Stimulated activated CD4-positive, alpha-beta T cell treated with anti-CD3 and anti-CD28 coated beads, Interleukin-4, amount 100 ng/mL, for 1 hour (primary cell): Measurements from ENCODE around the gene PAQR5.

ENCODE experiments used
- DNase-seq: peaks from one replicate; pipeline ENCODE4 v3.0.0-alpha.2; 2020

PAQR5 gene

GRCh38 chr15:69394556-69395282 lies 96.0 kb downstream of the PAQR5 start:
- DNase-seq = peak; percentile 89

DNA sequence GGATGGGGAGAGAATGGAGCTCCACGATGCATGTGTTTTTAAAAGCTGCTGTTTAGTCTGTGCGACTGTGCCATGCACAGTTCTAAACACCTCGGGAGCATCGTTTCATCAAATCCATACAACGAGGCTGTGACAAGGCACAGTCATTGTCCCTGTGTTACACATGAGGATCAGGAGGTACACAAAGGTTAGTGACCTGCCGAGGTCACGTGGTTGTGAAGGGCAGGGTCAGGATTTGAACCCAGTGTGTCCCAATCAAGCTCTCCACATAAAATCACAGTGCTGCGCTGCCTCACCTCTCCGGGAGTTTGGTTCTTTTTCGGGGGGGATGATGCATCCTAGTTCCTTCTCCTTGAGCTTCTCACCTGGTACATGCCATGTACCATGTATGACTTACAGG lies 96.7 kb downstream of the PAQR5 start:
- no peak for DNase-seq

GRCh38 chr15:69395991-69396390 lies 97.3 kb downstream of the PAQR5 start:
- no peak for DNase-seq

DNA sequence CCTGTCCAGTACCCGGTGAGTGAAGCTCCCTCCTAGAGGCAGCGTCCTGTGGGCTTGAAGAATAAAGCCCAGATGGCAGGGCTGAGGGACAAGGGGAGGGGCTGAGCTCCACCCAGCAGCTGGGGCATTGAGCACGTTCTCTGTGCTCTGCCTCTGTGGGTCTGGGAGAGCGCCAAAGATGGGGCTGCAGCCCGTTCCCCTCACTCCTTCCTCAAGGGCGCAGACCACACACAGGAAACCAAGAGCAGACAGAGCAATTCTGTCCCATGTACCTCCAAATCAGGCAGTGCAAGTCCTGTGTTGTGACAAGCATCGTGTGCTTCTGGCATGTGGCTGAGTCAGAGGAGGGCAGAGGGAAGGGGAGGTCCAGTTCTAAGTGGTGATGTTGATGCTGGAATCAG lies 99.8 kb downstream of the PAQR5 start:
- DNase-seq = no peak

DNA sequence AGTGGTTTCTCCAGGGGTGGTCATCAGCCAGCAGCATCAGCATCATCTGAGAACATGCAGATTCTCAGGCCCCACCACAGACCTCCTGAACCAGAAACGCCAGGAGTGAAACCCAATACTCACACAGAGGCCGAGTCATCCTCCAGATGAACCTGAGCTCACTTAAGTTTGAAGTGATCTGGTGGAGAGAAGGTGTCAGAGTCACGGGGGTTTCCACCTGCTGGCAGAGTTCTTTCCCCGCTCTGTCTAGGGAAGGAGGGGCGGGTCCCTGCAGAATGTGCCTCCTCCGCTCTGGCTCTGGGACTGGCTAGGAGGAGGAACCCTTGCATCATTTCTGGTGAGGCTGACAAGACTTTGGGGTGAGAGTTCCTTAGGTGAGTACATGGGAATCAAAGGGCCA lies 102.1 kb downstream of the PAQR5 start:
- DNase-seq = peak; percentile 21

DNA sequence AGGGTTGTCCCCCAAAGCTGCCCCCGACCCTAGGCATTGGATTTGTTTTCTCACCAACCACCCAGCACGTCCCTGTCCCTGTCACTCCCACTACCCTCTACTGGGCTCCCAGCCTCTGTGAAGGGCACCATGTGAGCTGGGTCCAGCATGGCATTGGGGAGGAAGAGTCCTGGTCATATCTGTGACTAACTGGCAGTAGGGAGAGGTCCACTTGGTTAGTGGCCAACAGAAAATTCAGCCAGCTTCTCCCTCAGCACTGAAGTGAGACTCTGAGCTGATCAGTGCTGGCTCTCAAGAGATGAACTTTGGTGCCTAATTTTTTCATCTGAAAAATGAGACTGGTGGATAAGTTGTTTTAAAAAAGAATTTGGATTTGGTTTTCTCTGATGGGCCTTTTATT lies 104.1 kb downstream of the PAQR5 start:
- no peak for DNase-seq

DNA sequence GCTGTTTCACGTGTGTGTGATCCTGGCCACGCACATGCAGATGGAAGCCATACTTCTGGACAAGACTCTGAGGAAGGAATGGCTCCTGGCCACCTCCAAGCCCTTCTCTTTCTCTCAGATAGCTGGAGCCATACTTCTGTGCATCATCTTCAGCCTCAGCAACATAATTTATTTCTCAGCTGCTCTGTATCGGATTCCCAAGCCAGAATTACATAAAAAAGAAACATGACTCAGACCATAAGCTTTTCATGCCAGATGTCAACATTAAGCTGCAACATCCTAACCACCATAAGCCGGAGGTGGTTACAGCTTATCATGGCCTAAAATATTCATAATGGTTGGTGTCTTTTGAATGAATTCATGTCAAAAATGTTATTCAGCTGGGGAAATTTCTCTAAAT lies 104.9 kb downstream of the PAQR5 start:
- DNase-seq = no peak

DNA sequence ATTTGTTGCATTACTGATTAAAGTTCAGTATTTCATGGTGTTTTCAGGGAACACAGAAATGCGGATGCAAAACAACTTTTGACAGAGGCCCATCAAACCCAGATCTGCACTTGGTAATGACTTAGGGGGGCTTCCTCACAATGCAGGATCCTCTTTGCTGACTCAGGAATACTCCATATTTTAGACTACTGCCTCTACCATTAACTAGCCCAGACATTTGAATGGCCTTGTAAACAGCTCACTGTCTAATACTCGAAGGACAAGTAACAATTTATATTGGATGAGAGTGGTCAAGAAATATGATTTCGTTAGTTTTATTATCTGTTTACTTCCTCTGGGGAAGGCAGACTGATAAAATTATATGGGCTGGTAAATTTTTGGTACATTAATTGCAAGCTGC lies 106.4 kb downstream of the PAQR5 start:
- DNase-seq = no peak

DNA sequence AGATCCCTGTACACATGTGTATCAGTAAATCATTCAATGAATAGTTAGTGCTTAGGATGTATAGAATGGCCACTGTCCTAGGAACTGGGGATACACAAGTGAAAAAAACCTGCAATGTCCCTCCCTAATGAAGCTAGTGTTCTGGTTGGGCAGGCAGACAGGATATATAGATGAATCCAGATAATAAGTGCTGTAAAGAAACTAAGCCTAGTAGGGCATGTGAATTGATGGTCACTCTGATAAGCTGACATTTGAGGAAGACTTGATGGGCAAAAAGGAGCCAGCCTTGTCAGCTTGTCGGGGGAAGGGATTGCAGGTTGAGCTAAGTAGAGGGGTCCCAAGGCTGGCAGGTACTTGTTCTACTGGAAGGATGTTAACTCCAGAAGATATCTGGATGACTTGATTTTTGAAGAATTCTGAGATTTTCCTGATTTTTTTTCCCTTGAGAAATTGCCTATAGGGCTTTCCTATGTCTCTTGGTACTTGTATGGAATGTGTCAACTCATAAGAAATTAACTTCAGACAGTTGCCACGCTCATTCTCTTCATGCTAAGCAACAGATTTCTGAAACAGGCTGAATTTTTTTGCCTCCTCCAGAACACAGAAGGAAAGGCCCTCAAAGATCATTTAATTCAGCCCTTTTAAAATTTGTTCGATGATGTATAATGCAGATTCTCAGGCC lies 109.1 kb downstream of the PAQR5 start:
- DNase-seq = no peak

DNA sequence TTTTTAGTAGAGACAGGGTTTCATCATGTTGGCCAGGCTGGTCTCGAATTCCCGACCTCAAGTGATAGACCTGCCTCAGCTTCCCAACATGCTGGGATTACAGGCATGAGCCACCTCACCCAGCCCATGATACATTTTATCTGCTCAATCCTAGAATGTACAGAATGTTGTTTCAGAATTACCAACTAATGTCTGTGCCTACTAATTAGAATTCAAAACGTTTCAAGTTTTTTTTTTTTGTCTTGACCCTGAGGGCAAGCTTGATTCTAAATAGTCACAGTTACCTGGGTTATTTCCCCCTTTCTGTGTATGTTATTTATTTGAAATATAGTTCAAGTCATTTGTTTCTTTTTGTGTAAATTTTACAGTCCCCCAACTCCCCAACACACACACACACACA lies 110.1 kb downstream of the PAQR5 start:
- DNase-seq = no peak

GRCh38 chr15:69410248-69410874 lies 111.6 kb downstream of the PAQR5 start:
- DNase-seq = peak; percentile 32

DNA sequence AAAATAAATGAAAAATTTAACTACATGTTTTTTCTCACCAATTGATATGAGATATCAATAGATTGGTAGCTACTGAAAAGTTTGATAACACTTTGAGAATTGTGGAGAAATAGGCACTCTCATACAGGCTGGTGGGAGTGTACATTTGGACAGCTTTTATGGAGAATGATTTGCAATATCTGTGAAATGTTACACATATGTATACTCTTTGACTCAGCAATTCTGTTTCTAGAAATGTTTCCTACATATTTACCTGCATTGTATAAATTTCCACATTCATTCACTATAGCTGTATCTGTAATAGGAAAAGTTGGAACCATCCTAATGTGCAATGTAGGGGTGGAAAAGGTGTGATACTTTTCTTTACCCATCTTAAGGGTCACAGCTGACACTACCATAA lies 113.6 kb downstream of the PAQR5 start:
- DNase-seq = no peak

GRCh38 chr15:69412701-69413100 lies 114.0 kb downstream of the PAQR5 start:
- DNase-seq = no peak

DNA sequence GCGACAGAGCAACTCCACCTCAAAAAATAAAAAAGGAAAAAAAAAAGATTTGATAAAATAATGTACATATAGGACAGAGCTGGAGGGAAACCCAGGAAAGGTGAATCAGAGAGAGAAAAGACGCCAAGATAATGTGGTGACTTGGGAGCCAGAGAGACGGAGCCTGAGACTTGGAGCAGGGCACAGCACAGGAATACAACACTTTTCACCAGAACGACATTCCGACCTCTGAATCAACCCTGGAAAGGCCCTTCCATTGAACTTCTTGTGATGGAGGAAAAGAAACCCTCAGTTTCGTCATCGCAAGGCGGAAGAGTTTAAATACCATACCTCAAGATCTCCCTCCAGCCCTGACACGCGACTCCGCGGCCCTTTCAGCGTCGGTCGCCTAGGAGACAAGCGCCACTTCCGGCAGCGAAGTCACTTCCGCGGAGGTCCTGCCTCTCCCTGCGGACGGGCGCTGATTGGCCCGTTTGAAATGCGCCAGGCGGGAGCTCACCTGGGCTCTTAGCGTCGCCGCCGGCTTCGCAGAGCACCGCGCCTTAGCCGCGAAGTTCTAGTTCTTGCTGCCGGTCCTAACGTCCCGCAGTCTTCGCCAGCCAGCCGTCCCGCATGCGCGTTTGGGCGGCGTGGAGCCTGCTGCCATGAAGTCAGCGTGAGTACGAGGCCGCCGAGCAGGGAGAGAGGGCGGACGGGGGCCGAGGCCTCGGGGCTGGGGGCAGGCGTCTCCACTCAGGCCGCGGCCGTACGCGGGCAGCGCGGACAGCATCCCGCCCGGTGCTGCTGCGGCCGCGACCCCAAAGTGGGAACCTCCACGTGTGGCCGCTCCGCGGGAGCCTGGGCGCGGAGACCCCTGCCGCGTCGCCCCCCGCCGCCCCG lies 115.3 kb downstream of the PAQR5 start, which contains the start of gene KIF23:
Gene KIF23 (plus strand): TSS at position 528 of the 879 bp plus-strand sequence. CDS start 117 bp downstream, at position 645.
- peak; percentile 94 for DNase-seq

- no peak for DNase-seq
Measured at GRCh38 chr15:69414701-69415167, 116.0 kb downstream of the PAQR5 start.

GRCh38 chr15:69415381-69415780 lies 116.7 kb downstream of the PAQR5 start:
- DNase-seq = no peak

GRCh38 chr15:69417581-69417980 lies 118.9 kb downstream of the PAQR5 start:
- DNase-seq = no peak

GRCh38 chr15:69421498-69421897 lies 122.8 kb downstream of the PAQR5 start:
- no peak for DNase-seq

GRCh38 chr15:69422336-69422895 lies 123.7 kb downstream of the PAQR5 start:
- DNase-seq = no peak

GRCh38 chr15:69424001-69424400 lies 125.3 kb downstream of the PAQR5 start:
- DNase-seq = no peak

DNA sequence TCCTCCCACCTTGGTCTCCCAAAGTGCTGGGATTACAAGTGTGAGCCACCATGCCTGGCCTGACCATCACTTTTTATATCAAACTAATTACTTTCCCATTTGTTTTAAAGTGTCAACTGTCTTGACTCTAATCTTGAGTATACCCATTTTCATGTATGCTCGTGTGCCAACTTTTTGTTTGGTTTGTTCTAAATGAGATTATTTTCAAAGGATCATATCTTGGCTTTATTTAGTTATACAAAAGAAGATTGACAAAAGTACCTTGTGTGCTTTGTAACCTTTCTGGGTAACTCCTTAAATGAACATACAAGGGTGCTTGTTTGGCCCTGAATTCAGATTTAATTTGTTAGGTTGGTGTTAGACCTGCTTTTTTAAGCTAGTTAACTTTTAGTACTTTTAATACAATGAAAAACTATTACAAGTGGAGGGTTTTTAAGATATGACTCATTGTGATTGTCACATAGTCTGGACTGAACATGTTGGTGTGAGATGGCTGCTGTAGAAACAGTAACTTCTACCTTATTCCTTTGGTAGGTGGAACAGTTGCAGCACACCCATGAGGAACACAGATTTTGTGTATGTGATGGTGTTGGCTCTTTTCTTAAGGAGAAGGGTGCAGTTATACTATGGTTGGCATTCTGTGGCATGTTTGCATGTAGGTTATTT lies 126.2 kb downstream of the PAQR5 start:
- no peak for DNase-seq

DNA sequence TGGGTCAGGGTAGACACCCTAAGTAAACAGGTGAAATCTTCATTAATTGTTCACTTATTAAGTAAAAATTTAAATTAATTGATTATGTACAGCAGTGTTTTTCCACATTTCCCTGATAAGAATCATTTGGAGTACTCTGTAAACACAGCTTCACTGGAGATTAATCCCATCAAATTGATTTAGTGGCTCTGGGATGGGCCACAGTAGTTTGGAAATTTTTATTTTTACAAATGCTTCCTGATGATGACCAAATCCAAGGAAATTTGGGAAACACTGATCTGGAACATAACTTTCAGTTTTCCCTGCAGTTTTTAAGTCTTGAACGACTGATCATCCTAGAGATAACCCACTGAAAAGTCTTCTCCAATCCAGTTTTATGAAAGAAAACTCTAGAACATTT lies 135.1 kb downstream of the PAQR5 start:
- no peak for DNase-seq
